Activated CD8-positive, alpha-beta memory T cell treated with anti-CD3 and anti-CD28 coated beads for 1 hour (primary cell): ENCODE data around the gene SLC2A2.

Experiments
- DNase-seq, 2 donors: peaks; one replicate each; pipeline ENCODE4 v3.0.0-alpha.2; 2020; ENCODE audit warnings: low read depth in 1 of 2; ENCODE audit errors: extremely low read depth in 1 of 2

SLC2A2 gene

DNA sequence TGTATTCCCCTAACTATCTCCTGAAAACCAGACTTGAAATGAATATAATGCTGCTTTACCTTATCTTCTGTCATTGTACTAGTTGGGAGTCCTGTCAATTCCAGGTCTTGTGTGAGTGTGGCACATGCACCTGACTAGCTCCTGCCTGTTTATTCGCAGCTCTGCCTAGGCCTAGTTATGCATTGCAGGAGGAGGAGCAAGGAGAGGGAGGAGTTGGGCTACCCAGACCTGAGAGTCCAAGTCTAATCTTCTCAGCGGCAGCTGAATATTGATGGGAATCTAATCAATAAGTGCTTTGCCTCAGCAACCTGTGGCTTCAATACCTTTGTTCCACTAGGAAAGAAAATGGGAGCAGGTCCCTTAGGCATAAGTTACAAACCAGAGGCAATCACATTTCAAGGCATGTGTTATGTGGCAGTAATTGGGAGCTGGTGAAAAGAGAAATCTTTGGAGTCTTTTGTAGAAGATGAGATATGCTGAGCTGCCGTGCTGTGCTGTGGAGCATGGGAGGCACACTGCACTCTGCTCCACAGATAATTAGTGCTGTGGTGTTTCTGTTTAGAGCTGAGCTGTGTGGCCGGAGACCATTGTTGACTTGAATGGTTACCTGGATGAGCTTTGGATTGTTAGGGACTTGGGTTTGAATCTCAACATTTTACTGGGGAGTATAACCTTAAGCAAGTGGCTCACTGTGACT is at the start of gene SLC2A2:
Gene SLC2A2, minus strand, starts transcription at position 124 of the 697 bp plus-strand sequence. Its CDS starts 50 bp downstream, at position 74.
- no peak for DNase-seq

- no peak for DNase-seq
These were observed 45.9 kb upstream of the SLC2A2 start for GRCh38 chr3:171072432-171072831.

DNA sequence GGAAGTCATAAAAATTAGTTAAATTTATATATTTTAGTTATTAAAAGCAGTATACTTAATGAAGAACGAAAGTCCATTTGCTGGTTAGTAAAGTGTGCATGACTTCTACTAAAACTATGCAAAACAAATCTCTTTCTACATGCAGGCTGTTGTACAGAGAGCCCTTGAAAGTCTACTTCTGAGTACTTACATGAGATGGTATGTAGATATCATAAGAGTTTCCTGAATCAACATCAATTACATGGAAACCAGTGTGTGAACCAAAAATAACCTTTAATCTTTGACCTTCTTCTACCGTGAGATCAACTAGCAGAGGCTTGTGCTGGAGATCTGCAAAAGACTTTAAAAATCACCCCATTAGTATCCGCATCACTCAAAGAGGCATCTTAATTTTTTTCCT is 42.1 kb upstream of the SLC2A2 start:
- DNase-seq: no peak

- no peak for DNase-seq
These were observed 39.7 kb upstream of the SLC2A2 start for GRCh38 chr3:171066206-171066605.

DNA sequence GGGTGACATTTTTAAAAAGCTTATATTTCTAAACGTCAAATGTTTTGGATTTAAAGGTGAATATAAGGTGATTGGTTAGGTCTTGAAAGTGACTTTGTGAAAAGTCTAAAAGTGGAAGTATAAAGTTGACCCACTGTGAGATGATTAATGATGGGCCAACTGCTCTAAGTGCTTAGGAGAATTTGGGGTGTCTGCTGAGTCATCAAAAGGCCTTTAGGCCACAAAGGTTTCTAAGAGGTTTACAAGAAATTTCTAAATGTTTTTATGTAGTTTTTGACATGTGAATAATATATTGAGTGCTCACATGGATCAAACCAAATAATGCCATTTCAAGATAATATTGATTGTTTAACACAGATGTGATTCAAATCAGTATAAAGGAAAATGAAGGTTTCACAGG is 39.2 kb upstream of the SLC2A2 start:
- no peak for DNase-seq

DNA sequence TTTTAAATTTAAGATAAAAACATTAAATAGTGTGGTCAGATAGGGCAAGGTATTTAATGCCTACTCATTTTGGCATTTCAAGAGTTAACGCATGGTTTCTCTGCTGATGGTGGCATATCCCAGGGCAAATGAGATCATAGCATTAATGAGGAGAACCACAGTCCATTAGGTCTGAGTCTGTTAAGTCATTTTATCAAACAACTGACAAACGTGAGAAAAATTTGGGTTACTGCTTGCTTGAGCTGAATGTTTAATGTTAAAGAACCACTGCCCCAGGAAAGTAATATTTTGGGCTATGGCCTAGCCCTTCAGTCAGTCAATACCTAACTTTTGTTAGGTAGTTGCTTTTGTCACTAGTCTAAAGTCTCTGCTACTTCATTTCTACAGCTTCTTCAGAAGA is 37.9 kb upstream of the SLC2A2 start:
- no peak for DNase-seq

DNA sequence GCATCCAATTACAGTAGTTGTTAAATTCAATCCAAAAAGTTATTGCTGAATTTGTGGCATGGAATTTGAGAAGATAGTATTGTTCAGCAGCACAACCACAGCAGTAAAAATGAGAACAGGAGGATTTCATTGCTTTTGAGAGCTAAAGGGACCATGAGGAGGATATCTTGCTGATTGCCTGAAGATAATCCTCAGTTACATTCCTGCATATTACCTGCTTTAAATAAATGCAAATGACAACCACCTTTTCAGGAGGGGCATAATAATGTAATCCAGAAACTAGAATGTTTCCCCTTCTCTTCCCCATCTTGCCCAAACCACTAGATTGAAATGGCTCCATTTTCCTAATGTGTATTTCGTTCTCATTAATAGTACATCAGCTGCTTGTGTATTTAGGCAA is 35.2 kb upstream of the SLC2A2 start:
- DNase-seq: no peak

DNA sequence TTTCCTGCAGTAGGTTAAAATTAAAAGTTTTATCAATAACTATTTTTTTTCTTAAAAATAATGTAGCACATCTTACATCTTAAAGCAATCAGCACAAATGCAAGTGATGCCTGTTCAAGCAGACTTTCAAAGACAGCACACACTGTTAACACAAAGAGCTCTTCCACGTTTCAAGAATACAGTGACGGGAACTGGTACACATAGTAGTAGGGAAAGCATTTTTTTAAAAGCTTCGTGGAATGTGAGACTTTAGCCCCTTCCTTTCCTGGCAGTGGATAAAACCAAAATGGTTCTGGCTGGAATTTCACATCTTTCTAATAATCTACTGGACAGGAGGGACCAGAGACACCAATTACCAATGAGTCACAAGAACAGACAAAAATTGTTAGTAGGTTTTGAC is 33.5 kb upstream of the SLC2A2 start:
- no peak for DNase-seq

DNA sequence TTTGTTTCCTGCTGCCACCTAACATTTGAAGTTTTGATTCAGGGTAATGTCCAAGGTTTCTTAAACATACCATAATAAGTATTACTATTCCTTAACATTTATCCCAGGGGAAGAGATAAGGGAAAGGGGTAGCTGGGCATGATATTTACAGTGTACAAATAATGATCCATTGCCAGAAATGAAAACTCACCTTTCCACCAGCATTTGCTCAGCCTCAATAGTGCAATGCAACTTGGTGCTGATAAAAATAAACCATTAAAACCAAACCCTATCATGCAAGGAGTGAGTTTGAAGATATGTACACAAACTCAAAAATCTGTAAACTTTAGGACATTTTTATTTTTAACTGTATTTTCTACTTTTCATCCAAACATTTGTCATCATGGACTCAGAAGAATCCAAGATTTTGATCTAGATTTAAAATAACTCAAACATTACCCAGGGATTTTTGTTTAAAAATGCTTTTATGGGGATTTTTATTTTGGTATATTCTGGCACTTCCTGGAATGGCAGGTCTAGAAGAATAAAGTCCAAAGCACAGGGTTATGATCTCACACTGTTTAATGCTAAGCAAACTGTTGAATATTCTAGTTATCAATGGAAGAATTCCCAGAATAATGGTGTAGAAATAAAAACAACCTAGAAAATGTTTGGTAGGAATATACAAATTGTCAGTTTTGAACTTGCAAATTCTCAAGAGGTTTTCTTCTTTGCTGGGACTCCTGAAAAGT is 32.5 kb upstream of the SLC2A2 start:
- DNase-seq: no peak

DNA sequence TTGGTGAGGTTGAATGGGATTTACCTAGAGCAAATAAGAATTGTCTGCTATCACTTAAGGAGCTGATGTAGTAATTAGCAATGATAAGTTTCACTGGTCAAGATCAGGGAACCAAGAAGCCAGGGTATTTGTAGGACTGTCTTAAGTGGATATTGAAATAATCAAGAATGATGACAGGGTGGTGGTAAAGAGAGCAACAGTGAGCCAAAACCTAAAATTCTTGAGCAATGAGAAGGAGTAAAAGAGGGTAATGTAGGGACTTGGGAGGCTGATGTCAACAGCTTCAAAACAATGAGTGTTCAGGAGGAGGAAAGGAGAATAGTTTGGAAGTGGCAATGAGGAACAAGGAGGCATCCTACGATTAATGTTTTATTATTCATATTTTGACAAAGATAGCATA is 31.5 kb upstream of the SLC2A2 start:
- no peak for DNase-seq

DNA sequence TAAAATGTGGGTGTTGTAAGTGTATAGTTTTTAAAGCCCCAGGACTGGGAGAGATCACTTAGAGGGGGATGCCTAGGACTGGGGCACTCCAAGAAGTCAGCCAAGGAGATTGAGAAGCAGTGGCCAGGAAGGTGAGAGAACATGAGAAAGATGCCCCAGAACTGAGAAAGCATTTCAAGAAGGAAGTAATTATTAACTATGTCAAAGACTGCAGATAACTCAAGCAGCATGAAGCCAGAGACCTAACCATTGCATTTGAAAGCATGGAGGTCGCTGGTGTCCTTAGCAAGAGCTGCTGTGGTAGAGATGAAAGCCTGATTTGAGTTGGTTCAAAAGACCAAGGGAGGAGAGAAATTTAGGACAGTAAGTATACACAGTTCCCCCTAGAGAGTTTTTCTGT is 30.6 kb upstream of the SLC2A2 start:
- DNase-seq: no peak

DNA sequence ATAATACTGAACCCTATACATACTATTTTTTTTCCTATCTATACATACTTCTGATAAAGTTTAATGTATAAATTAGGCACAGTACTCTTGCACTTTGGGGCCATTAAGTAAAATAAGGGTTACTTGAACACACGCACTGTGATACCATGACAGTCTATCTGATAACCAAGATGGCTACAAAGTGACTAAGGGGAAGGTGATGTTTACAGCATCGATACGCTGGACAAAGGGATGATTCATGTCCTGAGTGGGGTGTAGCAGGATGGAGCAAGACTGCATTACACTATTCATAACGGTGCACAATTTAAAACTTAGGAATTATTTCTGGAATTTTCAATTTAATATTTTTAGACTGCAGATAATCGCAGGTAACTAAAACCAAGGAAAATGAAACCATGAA is 30.0 kb upstream of the SLC2A2 start:
- no peak for DNase-seq

DNA sequence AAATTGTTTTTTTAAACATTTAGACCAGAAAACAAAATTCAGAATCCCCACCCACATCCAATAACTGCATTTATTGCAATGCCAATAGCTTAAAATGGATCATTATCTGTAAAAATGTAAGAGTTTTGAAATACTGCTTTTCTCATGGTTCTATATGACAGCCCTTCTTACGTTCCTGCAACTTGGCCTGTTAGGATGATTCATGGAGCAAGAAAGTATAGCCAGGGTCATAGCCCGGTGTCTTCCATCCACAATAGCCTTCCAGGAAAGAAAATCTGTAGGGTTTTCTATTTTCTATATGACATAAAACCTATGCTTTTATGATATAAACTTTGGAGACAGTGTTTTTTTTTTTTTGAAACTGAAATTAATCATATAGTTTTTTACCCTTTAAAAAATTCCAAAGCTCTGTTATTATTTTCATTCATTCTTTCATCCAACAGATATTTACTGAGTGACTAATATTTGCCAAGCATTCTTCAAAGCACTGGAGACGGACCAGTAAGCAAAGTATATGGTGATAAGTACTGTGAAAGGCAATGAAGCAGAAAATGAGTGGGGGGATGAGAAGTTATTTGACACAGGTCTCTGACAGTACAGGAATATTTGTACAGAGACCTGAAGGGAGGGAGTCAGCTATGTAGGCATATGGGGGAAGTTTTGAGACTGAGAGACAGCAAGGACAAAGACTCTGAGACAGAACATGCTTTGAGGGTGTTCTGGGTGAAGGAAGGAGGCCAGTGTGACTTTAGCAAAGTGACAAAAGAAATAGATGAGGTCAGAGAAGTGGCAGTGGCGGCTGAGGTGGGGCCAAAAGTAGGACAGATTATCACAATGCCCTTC is 29.0 kb upstream of the SLC2A2 start:
- no peak for DNase-seq

- no peak for DNase-seq
These were observed 28.4 kb upstream of the SLC2A2 start for GRCh38 chr3:171054921-171055320.

- DNase-seq: no peak
These were observed 27.7 kb upstream of the SLC2A2 start for GRCh38 chr3:171054231-171054630.

- DNase-seq: no peak
These were observed 23.4 kb upstream of the SLC2A2 start for GRCh38 chr3:171049861-171050444.

DNA sequence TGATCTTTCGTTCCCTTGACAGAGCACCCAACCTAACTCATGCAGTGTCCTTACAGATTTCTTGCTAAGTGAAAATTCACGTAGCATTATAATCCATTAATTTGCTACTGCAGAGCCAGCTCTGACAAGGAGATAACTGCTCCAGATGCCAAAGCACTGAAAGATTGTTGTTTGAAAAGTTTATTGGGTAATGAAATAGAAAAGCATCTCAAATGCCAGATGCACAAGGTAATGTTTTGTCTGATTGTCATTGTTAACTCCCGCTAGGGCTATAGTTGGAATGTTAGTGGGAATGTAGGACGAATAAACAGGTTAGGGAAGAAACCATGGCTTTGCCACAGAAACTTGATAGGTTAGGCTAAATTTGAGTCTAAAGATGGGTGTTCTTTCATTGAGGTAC is 20.2 kb upstream of the SLC2A2 start:
- DNase-seq: no peak

- DNase-seq: no peak
These were observed 18.6 kb upstream of the SLC2A2 start for GRCh38 chr3:171044835-171045793.

- DNase-seq: no peak
These were observed 17.9 kb upstream of the SLC2A2 start for GRCh38 chr3:171044384-171044783.

- no peak for DNase-seq
These were observed 13.2 kb upstream of the SLC2A2 start for GRCh38 chr3:171039674-171040073.
